B cell (primary cell): Measurements from ENCODE around the gene SCN8A.

ENCODE experiments used
- CTCF ChIP-seq: fragments of 200-600 bp; IDR thresholded peaks from one replicate; pipeline ENCODE4 v1.8.0; 2022; ENCODE audit warnings: antibody characterized with exemption, mild to moderate bottlenecking
- EZH2 ChIP-seq: IDR thresholded peaks from 2 replicates; pipeline ENCODE4 v1.6.1; 2012; ENCODE audit warnings: borderline replicate concordance, low read depth, mild to moderate bottlenecking, moderate library complexity, low read length; ENCODE audit not compliant: insufficient read depth, poor library complexity, severe bottlenecking

DNA sequence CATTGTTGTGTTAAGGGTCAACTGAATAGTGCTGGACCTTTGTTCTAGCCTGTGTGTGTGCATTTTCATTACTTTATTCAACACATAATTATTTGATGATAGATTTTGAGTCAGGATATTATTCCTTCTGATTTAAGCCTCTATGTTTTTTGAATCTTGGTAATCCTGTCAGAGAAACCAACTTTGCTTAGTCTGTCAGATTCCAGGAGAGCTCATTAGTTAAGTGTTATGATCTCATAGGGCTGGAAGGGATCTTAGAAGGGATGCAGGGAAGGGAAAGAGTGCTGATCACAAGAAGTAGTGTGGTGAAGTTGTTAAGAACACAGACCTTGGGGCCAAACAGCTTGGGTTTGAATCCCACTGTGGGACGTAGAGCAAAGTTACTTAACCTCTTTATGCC lies 52.9 kb downstream of the SCN8A start:
- TF ChIP-seq CTCF (no peak), EZH2 (no peak)
